HG02943 (cell line): ENCODE results near the gene NELL1.

ENCODE experiments used
- ATAC-seq: cut with Tn5 transposase; IDR thresholded peaks from one replicate; pipeline ENCODE4 v1.9.1; 2021; ENCODE audit warnings: mild to moderate bottlenecking, low read depth, moderate library complexity; ENCODE audit not compliant: unreplicated experiment

Gene NELL1

DNA sequence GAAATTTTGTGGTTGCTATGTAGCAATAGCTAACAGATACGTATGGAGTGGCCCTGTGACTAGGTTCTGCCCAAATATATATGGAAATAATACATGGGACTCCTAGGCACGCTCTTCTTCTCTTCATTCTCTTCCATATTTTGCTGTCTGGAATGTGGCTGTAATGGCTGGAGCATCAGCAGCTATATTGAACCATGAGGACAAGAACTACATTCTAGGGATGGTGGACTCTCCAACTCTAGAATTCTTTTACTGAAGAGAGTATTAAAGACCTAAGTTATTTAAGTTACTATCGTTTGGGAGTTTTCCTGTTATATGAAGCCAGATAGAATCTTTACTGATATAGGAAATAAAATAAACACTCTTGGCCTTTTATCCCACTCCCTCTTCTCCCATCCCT is 7.5 kb upstream of the NELL1 start:
- no peak for ATAC-seq

DNA sequence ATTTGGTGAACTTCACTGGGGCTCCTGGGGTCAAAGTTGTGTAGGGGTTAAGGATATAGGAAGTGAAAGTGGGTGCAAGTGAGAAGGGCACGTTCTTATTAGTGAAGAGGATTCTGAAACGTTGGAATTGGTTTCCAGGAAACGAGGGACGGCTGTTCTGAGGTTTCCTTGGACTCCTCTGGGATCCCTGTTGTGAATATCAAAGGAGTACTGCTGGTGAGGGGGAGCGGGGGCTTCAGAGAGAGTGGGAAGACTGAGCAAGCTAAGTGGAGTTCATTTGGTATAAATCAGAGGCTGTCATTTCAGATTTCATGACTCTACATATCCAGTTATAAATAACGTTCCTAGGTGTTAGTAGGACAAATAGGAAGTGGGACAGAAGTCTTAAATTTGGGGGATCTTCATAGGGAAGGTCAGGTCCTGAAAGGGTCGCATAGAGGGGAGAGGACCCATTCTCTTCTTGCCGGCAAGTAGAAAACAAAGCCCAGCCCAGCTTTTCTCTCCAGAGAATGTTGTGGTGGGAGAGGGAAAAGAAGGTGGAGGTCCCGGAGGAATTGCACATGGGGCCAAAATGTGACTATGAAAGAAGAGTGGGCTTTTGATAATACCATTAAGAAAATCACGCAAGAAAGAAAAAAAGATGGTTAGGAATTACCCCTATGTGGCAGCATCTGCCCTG is 1.1 kb upstream of the NELL1 start:
- ATAC-seq = no peak

DNA sequence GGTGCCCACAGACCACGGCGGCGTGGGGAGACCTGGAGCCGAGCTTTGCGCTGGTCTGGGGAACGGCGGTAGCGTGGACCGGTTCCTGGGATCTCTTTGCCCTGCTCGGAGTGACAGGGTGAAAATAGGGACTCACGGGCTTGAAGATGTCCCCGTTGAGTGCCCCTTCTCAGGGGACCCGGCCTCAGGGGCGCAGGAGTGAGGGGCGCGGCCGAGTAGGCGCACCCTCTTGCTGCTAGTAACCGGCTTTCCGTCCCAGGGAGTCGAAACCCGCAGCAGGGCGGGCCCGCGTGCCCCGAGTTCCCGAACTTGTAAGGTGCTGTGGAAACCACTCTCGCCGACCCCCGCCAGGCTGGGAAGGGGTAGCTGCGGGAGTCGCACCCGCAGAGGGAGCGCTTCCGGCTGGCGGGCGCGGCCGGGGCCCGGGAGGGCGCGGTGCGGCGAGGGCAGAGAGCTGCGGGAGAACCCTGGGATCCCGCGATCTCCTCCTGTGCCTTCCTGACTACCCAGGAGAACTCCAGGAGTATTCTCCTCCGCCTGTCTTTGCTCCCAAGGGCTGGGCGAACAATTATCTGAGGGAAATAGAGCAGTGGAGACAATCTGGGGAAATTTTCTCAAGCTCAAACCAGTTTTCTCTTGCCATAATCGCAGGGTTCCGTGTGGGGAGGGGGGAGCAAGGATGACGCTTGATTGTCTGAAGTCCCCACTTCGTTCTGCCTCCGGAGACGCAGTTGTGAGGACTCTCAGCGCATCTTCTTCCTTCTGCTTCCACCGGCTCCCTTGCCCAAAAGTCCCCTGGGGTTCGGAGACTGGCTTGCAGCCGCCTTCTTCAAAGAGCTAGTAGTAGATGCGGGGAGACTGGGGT is 666 bp downstream of the NELL1 start:
- no peak for ATAC-seq

DNA sequence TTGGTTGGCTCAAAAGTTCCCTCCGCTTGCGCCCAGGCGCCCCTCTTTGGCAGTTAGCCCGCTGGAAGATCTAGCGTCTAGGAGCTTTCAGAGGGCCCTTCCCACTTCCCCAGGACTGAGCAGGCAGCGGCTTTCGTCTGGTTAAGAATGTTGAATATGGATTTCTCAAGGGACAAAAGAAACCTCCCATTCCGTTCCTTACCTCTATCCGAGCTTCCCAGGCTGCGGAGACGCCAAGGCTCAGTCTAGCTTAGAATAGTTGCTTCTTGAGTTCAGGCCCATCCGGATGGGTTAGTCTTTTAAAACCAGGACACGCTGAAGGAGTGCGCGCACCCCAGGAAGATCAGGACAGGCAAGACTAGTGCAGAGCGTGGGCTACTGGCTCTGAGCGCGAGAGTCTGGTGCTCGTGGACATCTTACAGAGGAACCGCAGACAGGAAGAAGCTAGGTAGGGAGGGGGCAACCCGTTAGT is 1.6 kb downstream of the NELL1 start:
- no peak for ATAC-seq

DNA sequence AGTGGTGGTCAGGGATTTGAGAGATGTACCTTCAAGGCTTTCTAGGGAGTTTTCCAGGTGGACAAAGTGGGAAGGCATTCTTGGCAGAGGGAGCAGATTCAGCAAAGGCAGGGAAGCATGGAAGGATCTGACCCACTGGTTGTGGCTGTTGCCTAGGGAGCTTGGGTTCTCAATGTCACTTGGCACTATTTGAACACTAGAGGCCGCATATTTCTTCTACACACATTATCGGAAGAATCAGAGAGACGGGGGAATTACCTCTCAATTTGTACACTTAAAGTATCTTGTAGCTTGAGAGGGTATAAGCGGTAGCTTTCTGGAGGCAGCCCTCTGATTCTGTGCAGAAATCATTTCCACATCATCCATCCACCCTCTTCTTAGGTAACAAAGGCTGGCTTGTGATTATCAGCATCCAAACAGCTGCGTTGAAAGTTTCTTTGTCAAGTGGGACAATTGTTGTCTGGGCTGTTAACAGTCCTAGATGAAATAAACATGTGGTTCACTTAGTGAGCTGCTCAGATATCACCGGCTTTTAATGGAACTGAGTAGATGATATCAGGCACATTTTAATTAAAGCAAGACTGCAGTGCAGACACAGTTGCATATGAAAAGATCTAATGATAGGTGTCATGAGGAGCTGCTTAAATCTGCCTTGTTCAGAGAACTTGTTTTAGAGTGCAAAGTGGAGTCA is 2.6 kb downstream of the NELL1 start:
- ATAC-seq = no peak

DNA sequence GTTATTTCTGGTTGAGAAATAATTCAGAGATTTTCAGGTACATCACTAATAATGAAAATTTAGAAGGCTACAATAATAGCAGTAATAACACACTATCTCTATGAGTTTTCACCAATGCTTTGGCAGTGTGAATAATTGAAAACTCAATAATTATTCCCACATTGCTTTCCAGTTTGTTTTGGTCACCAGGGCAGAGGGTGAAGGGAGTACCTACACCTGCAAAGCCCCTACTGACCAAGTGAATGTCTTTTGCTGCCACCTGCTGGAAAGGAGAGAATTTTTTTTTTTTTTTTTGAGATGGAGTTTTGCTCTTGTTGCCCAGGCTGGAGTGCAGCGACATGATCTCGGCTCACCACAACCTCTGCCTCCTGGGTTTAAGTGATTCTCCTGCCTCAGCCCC is 3.2 kb downstream of the NELL1 start:
- ATAC-seq = no peak

DNA sequence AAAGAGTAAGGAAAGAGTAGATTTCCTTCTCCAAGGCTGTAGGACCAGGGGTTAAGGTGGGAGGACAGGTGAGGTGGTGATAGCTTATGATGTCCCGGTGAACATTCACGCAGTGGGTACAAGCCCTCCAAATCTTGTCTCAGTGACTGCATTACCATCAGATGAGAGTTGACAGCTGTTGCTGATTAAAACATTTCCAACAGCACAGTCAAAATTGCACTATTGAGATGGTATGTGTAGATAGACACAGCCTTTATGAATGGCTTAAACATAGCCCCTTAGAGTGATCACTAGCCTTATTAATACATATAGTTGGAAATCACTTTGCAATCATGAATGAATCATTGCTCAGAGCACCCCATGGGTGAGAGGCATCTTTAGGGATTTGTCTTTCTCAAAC is 7.3 kb downstream of the NELL1 start:
- no peak for ATAC-seq

DNA sequence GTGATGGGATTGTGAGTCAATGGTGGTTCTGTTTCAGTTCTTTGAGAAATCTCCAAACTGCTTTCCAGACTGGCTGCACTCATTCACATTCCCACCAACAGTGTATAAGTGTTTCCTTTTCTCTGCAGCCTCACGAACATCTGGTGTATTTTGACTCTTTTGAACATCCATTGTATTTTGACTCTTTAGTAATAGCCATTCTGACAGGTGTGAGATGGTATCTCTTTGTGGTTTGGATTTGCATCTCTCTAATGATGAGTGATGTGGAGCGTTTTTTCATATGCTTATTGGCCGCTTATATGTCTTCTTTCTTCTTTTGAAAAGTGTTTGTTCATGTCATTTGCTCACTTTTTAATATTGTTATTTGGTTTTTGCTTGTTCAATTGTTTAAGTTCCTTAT is 19.4 kb downstream of the NELL1 start:
- ATAC-seq = no peak

DNA sequence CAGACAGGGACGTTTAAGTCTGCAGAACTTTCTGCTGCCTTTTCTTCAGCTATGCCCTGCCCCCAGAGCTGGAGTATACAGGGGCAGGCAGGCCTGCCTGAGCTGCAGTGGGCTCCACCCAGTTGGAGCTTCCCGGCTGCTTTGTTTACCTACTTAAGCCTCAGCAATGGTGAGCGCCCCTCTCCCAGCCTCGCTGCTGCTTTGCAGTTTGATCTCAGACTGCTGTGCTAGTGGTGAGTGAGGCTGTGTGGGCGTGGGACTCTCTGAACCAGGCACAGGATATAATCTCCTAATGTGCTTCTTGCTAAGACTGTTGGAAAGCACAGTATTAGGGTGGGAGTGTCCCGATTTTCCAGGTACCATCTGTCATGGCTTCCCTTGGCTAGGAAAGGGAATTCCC is 38.5 kb downstream of the NELL1 start:
- ATAC-seq = no peak

DNA sequence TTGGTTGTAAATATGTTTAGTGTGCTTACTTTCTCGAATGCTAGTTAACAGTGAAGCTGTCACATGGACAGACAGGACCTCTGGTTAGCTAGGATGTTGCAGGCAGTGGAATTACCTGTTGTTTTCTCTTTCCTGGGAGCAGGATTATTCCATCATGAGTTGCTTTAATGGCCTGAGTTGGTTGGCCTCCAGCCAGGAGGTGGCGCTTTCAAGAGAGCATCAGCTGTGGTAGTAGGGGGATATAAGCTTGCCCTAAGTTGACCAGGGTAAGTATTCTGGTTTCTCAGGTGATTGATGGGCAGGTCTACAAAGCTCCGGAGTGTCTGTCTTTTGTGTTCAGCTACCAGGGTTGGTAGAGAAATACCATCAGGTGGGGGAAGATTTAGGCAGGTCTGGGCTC is 43.5 kb downstream of the NELL1 start:
- no peak for ATAC-seq

DNA sequence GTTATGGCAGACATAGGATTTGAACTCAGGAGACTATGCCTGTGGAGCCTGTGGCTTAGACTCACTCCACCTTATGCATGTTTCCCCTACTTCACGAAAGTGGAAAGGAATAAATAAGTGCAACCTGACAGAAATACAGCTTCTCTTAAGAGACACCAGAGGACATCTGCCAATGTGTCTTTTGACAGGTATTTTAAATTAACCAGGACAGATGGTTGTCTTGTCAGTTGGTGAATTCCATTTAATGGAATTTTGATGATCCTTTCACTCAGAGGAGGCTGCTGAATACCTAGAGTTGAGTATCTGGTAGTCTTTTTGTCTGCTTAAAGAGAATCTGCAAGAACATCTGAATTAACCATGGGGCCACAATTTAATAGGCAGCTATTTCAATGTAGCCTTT is 46.1 kb downstream of the NELL1 start:
- ATAC-seq = no peak

DNA sequence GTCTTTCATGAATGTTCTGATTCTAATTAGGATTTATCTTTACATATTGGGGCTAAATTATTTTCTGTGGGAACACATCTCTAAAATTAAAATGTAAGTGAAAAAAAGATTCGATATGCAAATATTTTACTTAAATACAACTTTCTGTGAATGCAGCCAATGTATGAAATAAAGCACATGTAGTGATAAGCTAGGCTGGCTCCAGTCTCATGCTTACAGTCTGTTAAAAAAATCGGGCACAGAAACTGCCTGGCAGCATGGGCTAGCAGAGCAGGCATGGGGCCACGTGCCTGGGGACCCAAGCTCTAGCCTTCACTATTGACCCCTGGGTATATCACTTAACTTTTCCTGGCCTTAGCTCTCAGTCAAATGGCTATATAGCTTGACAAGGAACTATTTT is 46.5 kb downstream of the NELL1 start:
- ATAC-seq = no peak

DNA sequence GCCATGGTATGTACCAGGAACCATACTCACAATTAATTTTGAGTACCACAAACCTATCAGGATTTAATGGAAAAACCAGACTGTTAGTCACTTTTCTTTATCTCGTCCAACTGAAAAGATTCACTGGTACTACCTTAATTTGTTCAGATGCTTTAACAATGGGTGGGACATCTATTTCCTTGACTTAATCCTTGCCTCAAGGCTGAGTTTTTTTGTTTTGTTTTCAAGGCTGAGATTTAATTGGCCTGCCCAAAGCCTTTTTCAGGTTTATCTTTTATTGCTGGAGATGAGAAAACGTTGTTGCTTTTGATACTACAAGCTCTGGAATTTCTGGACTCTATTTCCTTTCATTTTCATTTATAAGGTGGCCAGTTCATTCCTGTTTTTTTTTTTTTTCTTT is 50.4 kb downstream of the NELL1 start:
- ATAC-seq = no peak

DNA sequence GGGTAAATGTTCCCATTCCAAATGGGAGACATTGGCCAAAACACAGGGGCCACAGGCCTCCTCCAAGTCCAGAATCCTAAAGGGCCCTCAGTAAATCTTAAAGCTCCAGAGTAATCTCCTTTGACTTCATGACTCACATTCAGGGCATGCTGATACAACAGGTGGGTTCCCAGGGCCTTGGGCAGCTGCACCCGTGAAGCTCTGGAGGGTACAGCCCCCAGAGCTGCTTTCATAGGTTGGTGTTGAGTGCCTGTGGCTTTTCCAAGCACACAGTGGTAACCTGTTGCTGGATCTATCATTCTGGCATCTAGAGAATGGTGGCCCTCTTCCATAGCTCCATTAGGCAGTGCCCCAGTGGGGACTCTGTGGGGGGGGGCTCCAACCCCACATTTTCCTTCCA is 54.0 kb downstream of the NELL1 start:
- no peak for ATAC-seq

DNA sequence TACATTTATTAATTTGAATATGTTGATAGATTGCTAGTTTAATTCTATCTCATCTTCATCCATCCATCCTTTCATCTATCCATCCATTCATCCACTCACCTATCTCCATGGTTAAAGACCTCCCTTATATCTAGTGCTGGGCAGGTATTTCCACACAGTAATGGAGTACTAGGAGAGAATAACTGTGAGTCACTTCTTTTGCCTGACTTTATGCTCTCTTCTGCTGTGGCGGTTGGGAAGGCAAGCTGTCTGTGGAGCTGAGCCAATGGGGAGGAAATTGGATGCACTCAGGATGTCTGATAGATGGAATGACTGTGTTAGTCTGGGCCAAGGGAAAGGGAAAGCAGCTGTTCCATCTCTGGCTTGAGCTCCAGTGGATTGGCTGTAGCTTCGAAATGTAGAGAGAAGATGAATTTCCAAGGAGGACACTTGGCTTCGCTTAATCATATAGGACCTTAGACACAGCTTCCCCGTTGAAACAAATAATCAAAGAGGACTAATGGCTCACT is 60.3 kb downstream of the NELL1 start:
- ATAC-seq = no peak

DNA sequence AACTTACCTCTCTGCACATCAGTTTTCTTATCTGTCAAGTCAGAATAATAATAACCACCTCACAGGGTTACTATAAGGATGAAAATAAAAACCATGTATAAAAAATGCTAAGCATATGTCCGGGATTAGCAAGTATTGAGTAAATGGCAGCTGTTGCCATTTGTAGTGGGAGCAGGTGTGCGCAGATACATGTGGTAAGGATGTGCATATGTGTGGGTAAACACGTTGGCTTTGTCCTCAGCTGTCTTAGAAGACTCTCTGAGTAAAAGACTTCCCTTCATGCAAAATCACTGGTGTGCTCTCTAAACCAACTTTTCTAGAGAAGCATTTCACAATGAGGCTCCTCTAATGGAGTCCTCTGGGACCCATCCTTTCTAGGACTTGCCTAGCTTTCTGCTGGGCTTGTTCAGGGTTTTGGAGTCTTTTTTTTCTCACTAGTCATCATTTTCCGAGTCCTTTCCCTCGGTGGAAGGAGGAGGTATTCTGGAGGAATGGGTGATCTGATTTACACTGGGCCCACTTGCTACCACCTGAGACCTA is 62.4 kb downstream of the NELL1 start:
- no peak for ATAC-seq

DNA sequence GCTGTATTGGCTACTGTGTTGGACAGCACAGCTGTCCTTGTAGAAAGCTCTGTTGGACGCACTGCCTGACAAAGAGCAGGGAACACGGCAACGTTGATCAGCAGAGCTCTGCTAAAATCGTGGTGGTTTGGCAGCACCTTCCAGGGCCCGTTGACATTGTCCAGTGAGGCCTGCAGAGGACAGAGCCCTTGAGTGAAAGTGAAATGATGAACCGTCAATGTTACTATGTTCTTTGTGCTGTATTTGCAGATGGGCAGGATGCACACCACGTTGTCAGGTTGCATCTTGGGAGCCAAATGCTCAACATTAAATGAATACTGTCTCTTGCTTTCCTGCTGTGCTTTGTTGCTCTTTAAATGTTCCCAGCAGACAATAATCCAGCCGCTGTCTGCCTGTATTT is 69.7 kb downstream of the NELL1 start:
- no peak for ATAC-seq

DNA sequence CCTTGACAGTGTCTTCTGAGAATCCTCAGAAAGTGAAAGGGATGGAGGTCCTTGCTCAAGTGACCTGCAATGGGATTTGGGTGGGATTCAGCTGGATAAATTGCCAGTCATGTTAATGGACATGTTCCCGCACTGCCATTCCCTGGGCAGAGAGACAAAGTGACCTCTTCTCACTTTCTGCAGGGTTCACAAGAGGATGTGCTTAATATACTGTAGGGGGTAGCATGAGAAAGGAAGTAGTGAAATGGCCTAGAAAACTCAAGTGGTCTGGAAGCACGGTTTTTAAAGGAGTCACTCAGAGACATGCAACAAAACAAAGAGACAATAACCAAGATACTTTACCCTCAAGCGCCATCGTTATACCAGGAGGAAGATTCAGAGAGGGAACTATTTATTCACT is 70.2 kb downstream of the NELL1 start:
- ATAC-seq = no peak

DNA sequence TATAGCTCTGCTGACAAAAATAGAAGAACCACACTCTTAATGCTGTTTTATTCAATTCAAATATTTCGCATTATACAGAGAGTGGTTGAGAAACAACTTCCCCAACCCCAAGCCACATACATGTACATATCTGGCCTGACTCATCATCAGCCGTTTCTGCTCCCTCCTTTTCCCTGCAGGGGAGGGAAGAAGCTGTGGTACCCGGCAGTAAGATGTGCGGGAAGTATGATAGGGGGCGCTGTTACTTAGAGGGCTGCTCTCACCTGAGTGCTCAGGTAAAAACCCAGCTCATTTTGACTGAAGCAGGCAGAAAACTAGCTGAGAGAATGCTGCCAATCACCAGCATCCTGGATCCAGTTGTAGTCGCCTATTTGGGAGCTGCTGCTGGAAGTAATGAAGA is 85.5 kb downstream of the NELL1 start:
- no peak for ATAC-seq

DNA sequence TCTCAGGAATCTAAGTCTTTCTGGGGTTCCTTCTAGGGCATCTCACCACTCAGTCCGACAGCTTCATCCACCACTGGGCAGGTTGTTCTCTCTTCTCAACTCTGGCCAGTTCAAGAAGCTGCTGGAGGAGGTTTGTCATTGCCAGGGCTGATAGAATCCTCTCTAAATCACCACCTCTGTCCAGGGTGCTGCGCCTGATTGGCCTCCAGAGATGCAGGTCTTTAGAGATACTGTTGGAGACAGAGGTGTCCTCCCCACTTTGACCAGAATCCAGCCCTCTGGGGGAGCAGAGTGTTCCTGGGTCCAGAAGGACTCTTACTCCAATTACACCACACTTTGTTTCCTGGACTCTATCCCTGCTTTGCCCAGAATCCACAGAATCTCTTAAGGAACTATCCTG is 90.2 kb downstream of the NELL1 start:
- ATAC-seq = no peak

DNA sequence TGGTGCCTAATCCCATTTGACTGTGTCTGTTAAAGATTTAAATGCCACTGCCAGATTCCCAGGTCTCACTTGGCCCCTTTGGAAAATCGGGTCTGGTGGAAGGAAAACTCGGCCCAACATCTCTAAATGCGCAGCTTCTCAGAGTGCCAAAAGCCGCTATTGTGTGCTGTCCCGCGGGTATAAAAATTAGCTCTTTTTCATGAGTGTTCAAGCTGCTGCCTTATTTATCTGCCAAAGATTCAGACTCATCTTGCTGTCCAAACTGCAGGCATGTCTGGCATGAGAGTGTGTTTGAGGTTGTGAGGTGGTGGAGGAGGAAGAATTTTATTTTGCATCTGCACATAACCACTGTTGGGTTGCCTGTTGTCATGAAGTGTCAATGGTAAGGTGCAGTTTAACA is 91.4 kb downstream of the NELL1 start:
- ATAC-seq = no peak
